Right ventricle myocardium inferior (tissue), 1 donor: Measurements from ENCODE around the gene MAP3K14. TPM values are rescaled to one million over a fixed set of nuclear protein-coding genes. Genes with fewer than 3 reads are reported as not detected.

Experiments used
- ATAC-seq: fragments of 200-7000 bp; cut with Tn5 transposase; one replicate; pipeline ENCODE4 v1.9.1; 2020; ENCODE audit warnings: mild to moderate bottlenecking, moderate library complexity
- DNase-seq: peaks from one replicate; pipeline ENCODE4 v3.0.0; 2021; ENCODE audit errors: missing footprints
- intact Hi-C: fragments of 100-400 bp; cut with DNase I; formaldehyde crosslinking; loops from one replicate; pipeline ENCODE4 v1.11.0; 2022
- total RNA-seq: library from RNA; stranded (reverse); fragmentation: NEBNext Ultra II Directional; extraction: Animal tissue kit (Norgen Biotek cat#: 25700); gene quantifications from one replicate; pipeline ENCODE4 v1.2.1, GENCODE V29; 2021
- donor health status: DM: no; HTN: yes; CAD: no; lungs with severe emphysema.

The MAP3K14 gene
- total RNA-seq, 1 donor from 2014 or later, result 14.4 TPM

DNA sequence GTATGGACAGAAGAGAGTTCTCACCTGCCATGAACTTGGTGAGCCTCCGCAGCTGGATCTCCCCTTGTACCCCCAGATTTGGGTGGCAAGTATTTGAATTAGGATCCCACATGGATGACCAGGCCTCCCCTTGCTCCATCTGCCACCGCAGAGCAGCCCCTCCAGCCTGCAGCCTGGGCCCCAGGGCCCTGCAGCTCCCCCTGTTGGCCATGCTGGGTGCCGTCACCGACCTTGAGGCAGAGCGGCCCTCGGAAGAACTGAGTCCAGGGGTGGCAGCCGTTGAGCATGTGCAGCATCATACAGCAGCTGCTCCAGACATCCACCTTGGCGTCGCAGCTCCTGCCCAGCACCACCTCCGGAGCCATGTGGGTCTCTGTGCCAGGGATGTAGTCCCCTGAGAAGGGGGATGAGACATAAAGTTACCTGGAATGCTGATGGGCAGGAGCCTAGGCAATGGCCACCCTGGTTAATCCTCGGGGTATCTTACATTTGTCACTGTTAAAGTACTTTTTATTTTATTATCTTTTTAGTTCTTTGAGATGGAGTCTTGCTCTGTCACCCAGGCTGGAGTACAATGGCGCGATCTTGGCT lies 45.9 kb downstream of the MAP3K14 start:
- ATAC-seq (no peak), DNase-seq (no peak)
- intact Hi-C loops, result no loop called here

DNA sequence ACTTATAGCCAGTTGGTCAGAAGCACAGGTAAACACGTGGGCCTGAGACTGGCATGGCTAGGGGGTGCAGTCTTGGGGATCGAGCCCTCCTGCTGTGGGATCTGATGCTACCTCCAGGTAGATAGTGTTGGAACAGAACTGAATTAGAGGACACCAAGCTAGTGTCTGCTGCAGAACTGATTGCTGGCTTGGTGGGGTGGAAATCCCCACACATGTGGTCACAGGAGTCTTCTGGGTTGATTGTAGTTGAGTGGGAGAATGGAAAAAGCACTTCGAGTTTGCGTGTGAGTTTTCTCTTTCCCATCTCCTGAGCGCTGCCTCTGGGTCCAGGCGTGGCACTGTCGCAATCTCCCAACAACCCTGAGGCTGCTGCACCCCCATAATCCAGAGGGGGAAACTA lies 46.9 kb downstream of the MAP3K14 start:
- intact Hi-C loops, result no loop called here
- DNase-seq (no peak), ATAC-seq (no peak)

DNA sequence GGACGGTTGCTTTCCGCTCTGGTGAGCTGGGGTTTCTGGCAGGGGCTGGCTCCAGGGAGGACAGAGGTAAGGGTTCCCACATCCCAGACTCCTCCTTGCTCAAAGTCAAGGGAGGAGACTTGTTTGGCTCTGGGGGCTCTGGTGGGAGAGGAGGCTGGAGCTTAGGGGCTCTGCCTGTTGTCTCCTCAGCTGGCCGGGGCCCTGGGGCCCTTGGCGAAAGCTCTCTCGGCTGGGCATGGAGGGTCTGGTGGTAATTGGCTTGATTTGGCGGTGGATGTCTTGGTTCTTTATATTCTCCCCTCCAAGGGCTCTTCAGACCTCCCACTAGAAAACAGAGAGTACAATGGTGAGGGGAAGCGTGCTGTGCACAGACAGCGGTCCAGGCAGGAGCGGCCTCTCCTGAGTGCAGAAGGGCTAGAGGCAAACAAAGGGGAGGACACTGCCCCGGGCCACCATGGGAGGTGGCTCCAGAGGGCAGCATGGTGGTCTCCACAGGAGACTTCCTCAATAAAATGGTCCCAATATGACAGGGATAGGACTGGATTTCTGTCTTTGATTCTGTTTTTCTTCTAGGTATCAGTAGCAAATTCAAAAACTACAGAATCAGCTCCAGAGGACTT lies 49.3 kb downstream of the MAP3K14 start:
- ATAC-seq, result no peak
- intact Hi-C loops, result no loop called here

DNA sequence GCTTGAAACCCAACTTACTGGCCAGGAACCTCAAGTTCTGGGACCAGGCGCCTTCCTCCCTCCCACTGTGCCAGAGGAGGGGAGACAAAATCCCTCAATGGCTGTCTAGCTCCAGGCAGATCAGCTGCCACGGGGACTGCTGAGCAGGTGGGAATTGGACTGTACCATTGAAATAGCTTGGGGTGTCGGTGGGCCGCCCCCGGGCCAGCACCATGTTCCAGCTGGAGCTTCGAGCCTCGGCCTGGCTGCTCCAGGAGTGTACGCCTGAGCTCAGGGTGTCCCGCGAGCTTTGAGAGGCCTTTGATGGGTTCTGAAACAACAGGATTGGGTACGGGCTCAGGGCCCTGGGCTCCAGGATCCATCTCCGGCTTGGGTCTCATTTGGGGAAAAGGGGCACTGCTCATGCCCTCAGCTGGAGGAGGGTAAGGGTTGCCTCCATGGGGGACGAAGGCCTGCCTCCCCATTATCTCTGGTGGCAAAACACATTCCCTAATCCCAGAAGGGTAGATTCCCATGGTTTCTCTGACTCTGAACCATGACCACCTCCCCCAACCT lies 50.4 kb downstream of the MAP3K14 start:
- DNase-seq (no peak), ATAC-seq (no peak)
- intact Hi-C loops, result no loop called here

More for the DNA sequence above, 49.3 kb downstream of the MAP3K14 start:
- DNase-seq, result no peak

DNA sequence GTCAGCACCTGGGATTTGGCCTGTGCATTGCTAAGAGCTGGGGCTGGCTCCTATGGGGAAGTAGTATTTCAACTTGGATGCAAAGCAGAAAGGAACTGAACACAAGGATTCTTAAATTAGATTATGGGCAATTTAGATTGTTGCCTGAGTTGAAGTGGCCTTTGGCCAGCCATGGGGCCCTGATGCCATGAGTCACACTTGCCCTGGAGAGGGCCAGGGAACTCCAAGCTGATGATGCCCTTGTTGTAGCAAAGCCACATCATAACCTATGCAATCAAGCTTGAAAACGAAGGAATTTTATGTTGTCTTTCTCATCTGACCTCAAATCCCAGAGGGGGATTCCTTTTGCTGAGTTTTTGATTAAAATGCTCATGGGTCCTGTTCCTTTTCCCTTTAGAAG lies 51.0 kb downstream of the MAP3K14 start:
- no peak for ATAC-seq

DNA sequence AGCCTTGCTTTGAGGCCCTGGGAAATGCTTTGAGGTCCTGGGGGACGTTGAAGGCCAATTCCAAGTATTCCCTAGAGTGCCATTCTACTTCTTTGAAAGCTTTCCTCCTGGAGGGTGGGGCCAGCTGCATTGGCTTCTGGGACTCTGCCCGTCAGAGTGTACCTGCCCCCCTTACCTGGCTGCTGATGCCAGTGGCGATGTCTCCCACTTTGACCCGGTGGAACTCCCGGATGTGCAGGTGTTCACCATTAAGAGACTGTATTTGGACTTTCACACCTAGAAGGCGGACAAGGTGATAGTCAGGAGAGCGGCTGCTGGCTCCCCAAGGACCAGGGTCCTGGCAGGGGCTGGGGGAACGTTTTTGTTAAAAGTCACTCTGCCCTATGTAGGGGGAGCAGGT lies 51.8 kb downstream of the MAP3K14 start:
- no peak for DNase-seq
- intact Hi-C loops, result loop anchor here (5.0 kb wide), 1 partner anchor 43 kb away; the partner anchor contains the start of gene FMNL1
- no peak for ATAC-seq

More for the DNA sequence above, 51.0 kb downstream of the MAP3K14 start:
- intact Hi-C loops, result no loop called here
- DNase-seq, result no peak

DNA sequence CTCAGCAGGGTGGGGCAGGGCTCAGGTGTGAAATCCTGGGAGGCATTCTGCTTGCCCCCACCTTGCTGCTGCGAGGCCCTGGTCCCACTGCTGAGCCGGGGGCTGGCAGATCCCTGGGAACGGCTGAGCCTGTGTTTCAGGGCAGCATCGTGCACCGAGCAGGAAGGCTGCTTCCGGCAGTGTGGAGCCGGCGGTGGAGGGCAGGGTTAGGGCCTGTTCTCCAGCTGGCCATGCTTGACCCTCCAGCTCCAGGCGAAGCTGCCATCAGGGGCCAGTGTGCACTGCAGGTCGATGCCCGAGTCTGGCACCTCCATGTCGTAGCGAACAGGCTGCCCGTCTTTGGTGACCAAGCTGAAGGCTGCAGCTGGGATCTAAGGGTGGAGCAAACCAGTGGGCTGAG lies 52.4 kb downstream of the MAP3K14 start:
- ATAC-seq (no peak), DNase-seq (no peak)
- intact Hi-C loops, result loop anchor here (5.0 kb wide), 1 partner anchor 42 kb away; the partner anchor contains the start of gene FMNL1

DNA sequence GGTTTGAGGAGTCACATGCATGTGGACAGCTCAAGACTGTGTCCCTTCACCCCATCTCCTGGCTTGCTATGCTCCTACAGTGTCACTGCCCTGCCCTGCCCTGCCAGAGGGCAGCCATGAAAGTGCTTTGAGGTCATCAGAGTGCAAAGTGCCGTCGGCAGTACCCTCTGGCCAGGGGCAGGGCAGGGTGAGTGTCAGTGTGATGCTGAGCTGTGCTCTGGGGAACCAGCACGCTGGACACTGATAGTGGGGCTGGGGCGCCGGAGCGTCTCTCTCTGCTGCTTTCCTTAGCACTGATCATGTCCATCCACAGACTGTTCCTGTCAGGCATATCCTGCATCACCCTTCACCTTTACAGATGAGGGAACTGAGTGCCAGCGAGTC lies 53.4 kb downstream of the MAP3K14 start:
- peak; percentile 11 for ATAC-seq
- intact Hi-C loops, result loop anchor here (5.0 kb wide), 1 partner anchor 41 kb away; the partner anchor contains the start of gene FMNL1
- DNase-seq, result no peak

DNA sequence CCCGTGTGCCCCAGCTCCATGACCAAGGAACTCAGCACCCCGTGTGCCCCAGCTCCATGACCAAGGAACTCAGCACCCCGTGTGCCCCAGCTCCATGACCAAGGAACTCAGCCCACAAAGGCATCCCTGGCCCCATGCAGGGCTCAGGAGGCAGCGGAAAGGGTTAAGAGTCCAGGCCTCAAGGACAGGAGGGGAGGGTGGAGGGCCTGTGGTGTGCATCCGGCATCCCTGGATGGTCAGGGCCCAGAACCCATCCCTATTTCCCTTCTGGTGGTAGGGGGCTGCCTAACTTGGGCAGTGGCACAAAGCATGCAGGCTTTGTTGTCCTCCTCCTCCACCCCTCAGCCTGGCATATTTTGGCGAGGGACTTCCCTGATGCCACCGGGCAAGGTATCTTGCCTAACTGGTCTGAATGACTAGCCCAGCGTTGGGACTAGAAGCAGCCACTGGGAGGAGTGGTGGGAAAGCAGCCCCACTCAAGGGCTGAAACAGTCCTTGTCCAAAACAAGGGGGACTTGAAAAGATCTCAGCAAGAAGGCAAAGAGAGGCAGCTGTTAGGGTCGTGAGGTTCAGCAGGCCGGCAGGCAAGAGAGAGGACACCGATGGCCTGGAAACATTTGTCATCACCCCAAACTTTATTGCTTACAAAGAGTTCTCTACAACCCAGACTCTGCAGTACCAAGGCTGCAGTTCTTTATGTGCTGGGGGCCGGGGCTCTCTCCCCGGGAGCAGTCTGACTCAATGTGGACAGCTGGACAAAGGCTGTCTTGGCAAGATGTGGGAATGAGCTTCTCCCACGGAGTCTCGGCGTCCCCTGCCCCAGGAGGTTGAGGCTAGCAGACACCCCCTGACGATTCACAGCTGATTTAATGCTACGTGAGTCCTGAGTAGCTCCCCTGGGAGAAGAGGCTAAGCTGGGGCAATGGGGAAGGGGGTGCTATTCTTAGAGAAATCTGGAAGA lies 54.0 kb downstream of the MAP3K14 start:
- DNase-seq (no peak), ATAC-seq (peak; percentile 39)
- intact Hi-C loops, result loop anchor here (5.0 kb wide), 1 partner anchor 40 kb away; the partner anchor contains the start of gene FMNL1

DNA sequence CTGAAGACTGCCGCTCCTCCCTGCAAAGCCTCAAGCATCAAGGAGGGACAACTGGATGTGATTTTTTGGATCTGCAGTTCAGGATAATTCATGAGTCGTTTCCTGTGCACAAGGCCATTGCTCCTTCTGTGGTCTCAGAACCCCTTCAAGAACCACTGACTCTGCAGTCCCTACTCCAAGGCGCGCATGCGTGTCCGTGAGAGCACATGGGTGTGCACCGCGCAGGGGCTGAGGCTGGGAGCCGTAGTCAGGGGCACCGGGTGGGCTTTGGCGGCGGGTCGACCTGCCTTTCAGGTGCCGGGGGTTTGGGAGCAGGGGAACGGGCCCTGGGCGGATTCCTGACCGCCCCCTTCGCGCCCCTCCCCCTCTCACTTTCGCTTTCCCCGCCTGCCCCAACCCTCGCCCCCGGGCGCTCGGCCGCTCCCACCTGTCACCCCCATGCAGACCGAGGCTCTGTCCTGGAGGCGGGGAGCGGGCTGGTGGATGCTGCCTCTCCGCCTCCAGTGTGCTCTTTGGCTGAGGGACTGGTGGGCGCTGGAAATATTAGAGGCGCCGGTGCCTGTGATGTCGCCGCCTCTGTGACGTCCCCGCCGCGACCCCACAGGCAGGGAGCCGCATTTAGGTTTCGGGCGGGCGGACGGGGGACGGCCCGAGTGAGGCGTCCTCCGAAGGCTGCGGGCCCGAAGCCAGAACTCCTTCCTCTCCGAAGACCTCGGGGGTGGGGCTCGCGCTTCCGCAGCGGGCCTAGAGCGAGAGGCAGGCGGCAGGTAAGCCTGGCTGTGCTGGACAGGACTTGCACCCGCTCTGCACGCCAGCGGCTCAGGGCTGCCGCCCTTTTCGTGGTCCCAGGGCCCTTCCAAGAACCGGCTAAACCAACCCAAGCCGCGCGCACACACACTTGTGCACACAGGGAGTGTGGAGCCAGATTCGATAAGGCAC lies 55.0 kb downstream of the MAP3K14 start, which contains the start of gene SPATA32:
SPATA32 (minus strand) TSS at position 518 of the 939 bp plus-strand sequence; CDS start at position 440, 78 bp downstream.
- peak; percentile 30 for ATAC-seq

DNA sequence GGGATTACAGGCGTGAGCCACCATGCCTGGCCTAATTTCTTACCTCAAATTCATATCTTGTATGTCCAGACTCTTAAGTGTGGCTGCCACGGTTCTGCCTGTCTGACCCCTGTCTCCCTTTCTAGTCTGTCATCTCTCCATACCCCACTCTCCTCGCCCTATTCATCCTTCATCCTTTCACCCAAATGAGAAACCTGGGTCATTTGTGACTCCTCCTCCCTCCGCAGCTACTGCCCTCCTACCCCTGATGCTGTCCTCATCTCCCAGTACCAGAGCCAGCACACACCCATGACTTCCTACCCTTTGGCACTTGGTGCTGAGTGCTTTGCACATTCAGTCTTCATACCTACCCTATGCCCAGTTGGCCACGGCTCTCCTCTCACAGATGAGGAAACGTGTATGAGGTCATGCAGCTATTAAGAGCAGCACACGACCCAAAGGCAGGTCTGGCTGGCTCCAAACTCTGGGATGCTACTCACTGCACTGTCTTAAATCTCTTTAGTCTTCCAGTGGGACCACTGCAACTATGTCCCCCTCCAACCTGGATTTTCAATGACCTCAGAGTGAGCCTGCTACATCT lies 56.5 kb downstream of the MAP3K14 start:
- DNase-seq (no peak), ATAC-seq (peak; percentile 79)
- intact Hi-C loops, result loop anchor here (5.0 kb wide), 1 partner anchor 38 kb away; the partner anchor contains the start of gene FMNL1

More for the DNA sequence above, 55.0 kb downstream of the MAP3K14 start, which contains the start of gene SPATA32:
- intact Hi-C loops, result loop anchor here (5.0 kb wide), 1 partner anchor 40 kb away; the partner anchor contains the start of gene FMNL1
- peak; percentile 86 for DNase-seq

DNA sequence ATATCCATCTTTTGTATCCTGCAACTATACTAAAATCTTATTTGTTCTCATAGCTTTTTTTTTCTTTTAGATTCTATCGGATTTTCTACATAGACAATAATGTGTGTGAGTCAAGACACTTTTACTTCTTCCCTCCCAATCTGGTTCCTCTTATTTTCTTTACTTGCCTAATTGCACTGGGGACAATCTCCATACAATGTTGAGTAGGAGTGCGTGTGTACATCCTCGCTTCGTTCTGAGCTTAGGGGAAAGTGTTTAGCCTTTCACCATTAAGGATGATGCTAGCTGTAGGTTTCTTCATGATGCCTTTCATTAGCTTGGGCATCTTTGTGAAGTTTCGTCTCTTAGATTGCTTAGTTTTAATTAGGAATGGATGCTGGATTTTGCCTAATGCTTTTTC lies 57.8 kb downstream of the MAP3K14 start:
- ATAC-seq, result no peak
- DNase-seq, result no peak
- intact Hi-C loops, result no loop called here

DNA sequence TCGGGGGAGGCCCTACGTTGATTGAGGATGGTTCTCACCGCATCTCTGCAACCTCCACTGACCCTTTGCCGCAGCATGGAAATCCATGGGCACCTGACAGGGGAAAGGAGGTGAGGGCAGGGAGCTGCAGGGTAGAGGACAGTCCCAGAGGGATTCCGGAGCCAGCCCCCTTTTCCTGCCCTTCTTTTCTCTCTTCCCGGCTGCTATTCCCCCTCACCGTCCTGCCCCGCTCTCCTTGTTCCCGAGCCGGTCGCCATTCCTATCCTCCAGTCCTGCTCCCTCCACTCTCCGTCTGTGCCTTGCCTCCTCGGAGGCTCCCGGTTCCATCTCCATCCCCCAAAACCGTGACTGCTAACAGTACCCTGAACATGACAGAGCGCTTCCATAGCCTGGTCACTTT lies 59.7 kb downstream of the MAP3K14 start:
- ATAC-seq, result no peak
- intact Hi-C loops, result no loop called here
- DNase-seq, result no peak

DNA sequence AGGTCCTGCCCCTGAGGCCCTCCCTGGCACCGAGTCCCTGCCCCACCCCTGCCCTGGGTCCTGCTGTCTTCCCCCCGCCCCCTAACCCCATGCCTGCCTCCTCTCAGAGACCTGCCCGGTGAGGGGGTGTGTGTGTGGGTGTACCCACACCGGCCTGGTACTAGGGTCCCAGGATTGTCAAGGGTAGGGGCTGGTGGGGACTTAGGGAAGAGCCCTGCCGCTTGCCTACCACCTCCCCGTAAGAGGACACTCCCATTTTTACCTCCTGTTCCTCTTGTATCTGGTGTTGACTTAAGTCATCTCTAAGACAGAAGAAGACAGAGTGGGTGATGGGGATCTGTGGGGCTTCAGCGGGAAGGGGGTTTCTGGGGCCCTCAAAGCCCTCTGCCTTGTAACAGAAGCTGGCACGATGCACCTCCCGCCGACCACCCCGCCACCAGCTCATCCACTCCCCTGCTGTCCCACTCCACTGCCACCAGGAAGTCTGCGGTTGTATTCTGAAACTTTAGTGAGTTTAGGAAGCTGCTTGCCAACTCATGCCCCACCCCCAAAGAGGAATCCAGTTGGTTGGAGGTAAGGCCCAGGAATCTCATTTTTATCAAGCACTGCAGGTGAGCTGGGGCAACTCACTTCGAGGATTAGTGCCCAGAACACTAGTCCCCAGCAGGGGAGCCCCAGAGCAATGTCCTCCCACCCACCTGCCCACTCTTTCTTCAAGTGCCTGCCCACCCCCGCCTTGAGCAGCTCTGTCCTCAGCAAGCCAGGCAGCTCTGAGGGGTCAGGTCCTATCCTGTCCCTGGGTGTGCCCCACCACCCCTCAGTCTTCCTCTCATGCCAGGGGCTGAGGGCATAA lies 60.5 kb downstream of the MAP3K14 start:
- no peak for ATAC-seq
- intact Hi-C loops, result no loop called here

DNA sequence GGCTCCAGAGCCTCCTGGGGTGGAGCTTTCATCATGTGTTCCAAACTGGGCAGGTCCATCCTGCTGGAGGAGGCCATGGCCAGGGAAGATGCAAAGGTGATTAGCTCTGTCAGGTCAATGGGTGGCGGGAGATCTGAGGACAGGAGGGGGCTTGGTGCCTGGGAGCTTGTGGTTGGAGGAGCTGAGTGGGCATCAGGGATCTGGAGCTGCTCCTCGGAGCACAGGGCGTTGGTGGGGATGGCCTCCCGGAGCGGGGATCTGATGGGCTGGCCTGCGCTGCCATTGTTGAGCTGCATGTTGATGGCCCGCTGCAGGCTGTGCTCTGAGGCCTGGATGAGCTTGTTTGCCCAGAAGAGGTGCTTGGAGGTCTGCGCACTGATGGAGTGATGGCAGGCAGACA lies 61.5 kb downstream of the MAP3K14 start:
- no peak for ATAC-seq
- intact Hi-C loops, result no loop called here
- no peak for DNase-seq

More for the DNA sequence above, 60.5 kb downstream of the MAP3K14 start:
- DNase-seq, result no peak

DNA sequence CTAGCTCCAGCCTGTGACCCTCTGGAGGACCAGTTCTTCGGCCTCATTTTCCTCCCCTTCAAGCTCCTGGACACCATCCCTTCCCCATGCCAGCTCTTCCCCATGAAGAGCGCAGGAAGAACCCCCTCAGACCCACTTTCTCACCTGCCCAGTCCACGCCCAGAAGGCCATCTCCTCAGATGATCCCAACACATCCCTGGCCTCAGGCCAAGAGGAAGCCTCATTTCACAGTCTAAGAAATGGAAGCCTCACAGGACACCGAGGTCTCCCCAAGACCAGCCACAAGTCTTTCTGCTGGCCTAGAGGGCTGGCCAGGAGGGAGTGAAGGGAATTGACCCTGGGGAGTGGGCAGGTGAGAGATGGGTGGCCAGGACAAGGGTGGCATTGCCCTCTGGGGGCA lies 62.9 kb downstream of the MAP3K14 start:
- intact Hi-C loops, result no loop called here

More for the DNA sequence above, 62.9 kb downstream of the MAP3K14 start:
- no peak for DNase-seq
- no peak for ATAC-seq
